GM19023 (cell line): ENCODE measurements around the gene ILKAP.
A peak's percentile ranks its signal among the peaks of the same experiment; 100 is the strongest.

Experiments
- ATAC-seq: cut with Tn5 transposase; IDR thresholded peaks from one replicate; pipeline ENCODE4 v1.9.1; 2021; ENCODE audit warnings: mild to moderate bottlenecking, moderate library complexity; ENCODE audit not compliant: unreplicated experiment

Gene ILKAP

GRCh38 chr2:238237431-238238135 lies 34.1 kb upstream of the ILKAP start:
- ATAC-seq, result no peak

GRCh38 chr2:238236571-238236970 lies 33.1 kb upstream of the ILKAP start:
- no peak for ATAC-seq

DNA sequence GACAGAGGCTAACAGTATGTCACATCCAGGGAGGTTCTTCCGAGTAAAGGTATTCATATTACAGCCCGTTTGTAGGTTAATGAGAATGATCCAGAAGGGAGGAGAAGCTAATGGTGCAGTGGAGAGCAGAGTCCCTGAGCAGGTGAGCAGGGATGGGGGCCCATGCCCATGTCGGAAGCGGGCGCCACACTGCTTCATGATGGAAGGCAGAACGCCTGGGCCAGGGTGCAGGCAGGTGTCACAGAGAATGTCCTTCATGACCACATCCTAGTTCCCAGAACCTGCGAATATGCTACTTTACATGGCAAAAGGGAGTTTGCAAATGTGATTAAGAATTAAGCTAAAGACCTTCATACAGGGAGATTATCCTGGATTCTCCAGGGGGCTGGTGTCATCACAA lies 32.4 kb upstream of the ILKAP start:
- ATAC-seq, result no peak

- ATAC-seq, result no peak
These were observed 31.8 kb upstream of the ILKAP start for GRCh38 chr2:238235331-238235732.

DNA sequence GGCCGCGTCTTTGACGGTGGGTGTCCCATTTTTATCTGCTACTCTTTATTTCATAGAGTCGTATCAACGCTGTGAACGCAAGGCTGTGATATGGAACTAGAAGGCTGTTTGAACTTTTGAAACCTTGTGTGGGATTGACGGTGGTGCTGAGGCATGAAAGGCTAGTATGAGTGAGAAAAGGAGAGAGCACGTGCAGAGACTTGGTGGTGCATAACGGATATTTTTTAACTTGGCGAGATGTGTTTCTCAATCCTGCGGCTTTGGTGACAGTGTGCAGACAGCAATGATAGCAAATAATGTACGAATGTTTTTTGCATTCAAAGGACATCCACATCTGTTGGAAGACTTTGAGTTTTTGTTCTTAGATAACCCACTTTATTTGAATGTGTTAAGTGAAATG lies 30.1 kb upstream of the ILKAP start:
- no peak for ATAC-seq

DNA sequence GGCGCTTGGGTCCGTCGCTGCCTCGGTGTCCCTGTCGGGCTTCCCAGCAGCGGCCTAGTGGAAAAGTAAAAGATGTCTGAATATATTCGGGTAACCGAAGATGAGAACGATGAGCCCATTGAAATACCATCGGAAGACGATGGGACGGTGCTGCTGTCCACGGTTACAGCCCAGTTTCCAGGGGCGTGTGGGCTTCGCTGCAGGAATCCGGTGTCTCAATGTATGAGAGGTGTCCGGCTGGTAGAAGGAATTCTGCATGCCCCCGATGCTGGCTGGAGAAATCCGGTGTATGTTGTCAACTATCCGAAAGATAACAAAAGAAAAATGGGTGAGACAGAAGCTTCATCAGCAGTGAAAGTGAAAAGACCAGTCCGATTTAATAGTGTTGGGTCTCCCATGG lies 28.3 kb upstream of the ILKAP start:
- no peak for ATAC-seq

- ATAC-seq, result peak; percentile 41
These were observed 27.8 kb upstream of the ILKAP start for GRCh38 chr2:238231251-238231793.

- ATAC-seq, result no peak
These were observed 27.2 kb upstream of the ILKAP start for GRCh38 chr2:238230699-238231098.

GRCh38 chr2:238228700-238229099 lies 25.2 kb upstream of the ILKAP start:
- ATAC-seq, result no peak

- ATAC-seq, result no peak
These were observed 24.1 kb upstream of the ILKAP start for GRCh38 chr2:238227587-238228032.

DNA sequence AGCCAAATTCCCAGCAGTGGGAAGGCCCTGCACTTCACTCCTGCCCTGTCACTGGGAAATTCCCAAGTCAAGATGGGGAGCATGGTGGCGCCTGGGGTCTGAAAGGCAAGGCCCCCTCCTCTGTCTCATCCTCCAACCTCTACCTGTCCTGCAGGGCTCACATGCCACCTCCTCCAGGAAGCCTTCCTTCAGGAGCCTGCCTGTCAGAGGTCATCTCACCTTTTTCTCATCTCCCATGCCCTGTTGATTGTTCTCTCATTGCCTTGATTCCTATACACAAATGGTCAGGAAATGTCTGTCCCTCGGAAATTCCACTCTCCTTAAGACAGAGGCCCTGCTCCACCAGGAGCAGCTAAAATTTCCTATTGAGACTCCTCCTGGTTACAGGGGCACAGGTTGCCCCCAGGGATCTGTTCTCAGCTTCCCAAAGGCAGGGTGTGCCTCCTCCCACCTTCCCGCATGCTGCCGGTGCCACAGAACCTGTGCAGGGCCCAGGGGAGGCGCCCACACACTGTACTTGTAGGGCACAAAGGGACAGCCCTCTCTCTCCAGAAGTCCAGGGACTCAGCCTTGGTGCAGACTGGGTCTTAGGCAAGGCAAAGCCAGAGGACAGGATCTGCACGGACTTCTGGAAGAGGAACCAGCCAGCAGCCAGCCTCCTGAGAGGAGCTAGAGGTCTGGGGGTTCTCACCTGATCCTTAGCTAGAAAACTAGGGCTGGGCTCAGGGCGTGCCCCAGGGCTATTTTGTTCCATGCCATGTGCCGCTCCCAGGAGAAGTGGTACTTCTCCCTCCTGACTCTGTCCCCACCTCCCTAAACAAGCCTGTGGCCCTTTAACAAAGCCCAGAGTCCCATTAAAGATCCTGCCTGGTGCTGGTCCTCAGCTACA lies 23.4 kb upstream of the ILKAP start:
- ATAC-seq, result no peak

- no peak for ATAC-seq
These were observed 22.6 kb upstream of the ILKAP start for GRCh38 chr2:238225911-238226697.

DNA sequence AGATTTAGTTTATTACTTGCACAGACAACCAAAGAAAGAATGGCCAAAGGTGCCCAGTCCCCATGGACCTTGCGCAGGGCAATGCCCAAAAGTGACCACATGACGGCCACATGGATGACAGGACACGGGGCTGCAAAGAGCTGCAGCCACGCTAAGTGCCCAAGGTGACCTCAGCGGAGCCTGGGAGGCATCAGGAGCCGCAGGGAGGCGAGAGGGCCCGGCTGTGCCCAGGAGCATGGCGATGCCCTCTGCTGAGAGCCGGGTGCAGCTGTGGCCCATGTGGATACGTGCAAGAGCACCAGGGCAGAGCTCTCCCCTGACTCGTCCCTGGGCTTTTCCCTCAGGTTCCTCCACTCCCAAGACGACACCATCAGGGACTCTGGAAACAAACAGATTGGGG lies 21.6 kb upstream of the ILKAP start:
- ATAC-seq, result no peak

DNA sequence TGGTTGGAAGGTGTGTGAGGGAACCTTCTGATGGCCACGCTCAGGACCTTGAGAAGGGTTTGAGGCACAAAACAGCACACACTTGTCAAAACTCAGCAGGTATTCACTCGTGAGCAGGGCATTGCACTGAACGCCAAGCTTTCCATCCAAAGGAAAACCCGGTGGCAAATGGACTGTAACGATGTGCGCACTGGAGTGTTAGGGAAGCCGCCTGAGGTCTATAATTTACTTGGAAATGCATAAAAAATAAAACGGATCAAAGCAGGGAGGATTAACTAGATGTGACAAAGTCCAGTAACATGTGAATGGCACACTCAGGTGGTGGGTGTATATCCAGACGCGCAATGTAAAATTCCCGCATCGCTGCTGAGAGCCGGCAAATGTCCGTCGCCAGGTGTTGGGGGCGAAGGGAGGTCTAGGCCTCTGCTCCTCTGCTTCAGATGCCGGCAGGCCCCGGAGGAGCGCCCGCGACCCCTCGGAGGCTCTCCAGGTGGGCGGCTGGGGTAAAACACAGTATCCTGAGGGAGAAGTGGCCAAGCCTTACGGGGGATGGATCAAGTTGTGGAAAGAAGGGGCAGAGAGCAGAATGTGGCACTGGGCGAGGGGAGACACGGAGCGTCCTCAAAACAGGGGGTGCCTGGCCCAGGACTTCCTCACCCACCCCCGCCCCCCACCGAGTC lies 21.0 kb upstream of the ILKAP start:
- no peak for ATAC-seq

GRCh38 chr2:238220892-238221521 lies 17.5 kb upstream of the ILKAP start:
- ATAC-seq, result no peak

- ATAC-seq, result no peak
These were observed 16.9 kb upstream of the ILKAP start for GRCh38 chr2:238220274-238220891.

DNA sequence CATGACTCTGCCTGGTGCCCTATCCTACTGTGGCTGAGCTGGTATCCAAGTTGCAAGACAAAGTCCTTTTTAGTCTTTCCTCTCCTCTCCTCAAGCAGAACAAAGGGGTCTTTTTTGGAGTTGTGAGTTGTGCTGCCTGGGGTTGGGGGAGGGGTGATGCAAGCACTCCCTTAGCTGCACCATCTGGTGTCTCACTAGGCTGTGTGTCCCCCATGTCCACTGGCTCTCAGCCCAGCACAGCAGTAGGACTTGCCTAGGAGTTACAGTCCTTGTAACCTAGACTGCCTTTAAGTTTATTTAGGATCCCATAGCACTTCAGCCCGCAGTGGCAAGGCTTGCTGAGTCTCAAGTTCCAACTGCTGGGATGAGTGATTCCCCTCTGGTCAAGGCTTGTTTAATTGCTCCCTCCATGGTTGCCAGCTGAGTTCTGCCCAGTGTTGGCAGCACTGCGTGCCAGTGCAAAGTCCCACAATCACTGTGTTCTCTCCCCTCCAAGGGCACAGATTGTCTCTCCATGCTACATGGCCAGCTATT lies 13.2 kb upstream of the ILKAP start:
- ATAC-seq, result no peak

DNA sequence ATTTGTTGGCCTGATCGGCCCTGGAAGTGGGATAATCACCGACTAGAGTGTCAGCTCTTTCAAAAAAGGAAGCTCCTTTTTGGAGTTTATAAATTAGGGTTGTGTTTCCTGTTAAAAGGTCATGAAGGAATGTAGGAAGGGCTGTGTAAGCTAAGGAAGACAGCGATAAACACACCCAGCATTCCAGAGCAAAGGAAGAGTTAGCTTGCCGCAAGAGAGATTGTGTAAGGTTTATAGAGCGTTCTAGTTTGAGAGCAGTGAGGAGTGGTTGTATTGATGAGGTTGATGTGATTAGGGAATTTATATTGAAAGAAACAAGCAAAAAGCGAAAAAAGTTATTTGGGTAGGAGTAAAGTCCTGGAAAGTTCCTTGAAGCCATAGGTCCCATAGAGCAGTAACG lies 3.5 kb upstream of the ILKAP start:
- ATAC-seq, result no peak

DNA sequence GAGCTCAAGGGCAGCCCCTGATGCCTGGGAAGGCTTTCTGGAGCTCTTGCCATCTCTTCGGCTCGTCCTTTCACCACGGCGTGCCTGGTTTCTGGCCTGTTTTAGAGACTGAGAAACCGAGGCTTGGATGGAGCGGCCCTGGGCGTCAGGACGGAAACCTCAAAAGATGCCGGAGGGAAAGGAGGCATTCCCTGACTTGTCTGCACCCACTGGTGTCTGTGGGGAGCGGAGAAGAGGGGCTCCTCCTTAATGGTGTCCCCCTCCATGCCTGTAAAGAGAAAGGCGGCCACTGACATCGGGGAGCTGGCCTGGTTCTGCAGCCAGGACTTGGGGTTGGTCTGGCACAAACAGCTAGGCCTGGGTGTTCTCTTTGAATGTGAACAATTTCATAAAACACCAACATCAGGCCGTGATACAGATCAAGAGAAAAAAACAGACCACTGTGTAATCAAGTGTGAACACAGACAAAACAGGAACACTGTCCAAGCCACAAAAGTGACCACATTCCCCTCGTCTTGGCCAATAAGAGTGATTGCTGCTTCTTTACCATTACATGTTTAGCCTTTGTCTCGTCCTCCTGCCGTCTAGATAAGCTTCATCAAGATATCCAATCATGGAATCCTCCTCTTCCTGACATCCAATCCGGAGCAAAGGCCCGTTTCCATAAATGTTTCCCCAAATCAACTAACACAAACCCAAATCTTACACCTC lies 633 bp upstream of the ILKAP start:
- peak; percentile 9 for ATAC-seq
